GM21423 (cell line): ENCODE measurements around the gene IL1R2.
"Not testable (repeated sequence)": the region's sequence is repeated elsewhere in the genome, so short reads cannot be mapped to it uniquely, and the experiment has no call there.

Experiments
- ATAC-seq: cut with Tn5 transposase; IDR thresholded peaks from one replicate; pipeline ENCODE4 v1.9.1; 2021; ENCODE audit warnings: mild to moderate bottlenecking, moderate library complexity; ENCODE audit not compliant: unreplicated experiment

IL1R2 gene

DNA sequence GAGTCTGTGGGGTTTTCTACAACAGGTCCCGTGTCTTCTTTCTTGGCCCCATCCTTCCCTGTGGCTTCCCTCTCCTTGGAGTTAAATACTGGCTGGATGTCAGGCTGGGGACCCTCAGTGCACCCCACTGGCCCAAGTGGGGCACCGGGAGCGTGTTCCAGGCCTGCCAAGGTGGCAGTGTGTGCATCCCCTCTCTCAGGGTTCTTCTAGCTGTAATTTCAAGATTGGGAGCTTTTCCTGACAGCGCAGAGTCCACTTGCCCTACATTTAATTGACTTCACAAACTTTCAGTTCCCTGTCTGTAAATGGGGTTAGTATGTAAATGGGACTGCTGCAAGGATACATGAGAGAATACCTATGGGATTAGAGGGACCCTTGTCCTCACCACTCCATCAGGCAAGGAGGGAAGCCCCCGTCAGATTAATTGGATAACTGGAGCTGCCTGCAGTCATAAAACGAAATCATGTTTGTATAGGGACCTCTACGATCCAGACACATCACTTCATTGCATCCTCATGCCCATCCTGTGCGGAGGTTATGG is 66.6 kb downstream of the IL1R2 start:
- no peak for ATAC-seq

DNA sequence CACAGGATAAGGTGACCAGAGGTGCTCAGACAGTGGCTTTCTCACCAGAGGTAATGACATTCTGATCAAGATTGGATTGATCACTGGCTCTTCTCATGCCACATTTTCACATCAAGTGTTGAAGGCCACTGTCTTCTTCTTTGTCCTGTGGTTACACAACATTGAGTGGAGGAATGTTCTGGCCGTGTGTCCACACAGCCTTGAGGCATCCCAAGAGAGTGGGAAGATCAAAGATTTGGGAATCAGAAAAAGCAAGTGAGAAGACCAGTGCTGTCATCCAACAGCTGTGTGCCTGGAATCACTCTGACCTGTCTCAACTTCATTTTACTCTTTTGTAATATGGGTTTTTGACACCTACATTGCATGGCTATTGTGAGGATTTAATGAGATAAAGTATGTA is 67.4 kb downstream of the IL1R2 start:
- no peak for ATAC-seq

DNA sequence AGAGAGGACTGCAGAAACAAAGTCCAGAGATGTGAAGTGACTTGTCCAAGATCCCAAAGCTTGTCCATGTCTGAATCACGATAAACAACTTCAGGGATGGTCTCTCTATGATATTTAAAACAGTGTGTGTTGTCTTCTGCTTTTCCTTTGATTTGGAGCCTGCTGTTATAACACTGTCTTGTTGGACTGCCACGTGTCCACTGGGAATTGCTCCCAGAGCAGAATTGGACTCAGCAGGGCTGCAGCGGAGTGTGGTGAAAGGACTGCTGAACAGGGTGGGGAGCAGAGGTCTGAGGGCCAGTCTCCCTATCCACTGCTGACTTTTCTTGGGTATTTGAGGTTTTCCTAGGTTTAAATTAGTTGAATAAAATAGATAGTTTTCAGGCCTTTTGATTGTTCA is 68.3 kb downstream of the IL1R2 start:
- ATAC-seq, result no peak

DNA sequence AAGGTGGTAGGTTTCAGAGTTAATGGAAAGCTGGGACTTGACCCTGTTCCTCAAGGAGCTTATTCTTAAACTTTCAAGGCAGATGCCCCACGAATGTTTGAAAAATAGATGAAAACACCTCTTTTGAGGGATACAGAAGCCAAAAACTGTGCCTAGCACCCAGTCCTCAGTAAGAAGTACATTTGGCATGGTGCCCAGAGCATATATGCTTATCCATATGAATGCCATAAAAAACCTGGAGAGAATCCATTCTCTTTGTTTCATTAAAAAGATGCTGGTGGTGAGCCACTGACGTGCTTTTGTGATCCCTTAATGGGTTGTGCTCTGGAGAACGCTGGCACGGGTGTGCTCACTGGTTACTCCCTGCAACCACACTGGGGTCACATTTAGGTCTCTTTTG is 69.0 kb downstream of the IL1R2 start:
- ATAC-seq, result no peak

DNA sequence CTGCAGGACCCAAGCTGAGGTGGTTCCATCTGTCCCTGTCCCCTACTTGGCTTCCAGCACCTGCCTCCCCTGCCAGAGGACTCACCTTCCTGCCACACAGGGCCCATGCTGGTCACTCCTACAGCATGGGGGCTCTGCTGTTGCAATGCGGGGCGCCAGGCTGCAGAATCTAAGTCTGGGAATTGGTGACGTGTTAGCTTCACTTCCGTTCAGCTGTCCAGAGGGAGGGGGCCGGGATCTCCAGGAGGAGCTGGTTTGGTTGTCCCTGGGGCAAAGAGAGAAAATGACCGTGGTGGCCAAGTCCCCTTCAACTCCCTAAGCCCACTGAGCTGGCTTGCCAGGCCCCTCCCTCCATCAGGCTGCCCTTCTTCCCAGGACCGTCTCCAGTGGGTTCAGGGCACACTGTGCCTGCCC is 69.5 kb downstream of the IL1R2 start:
- no peak for ATAC-seq

DNA sequence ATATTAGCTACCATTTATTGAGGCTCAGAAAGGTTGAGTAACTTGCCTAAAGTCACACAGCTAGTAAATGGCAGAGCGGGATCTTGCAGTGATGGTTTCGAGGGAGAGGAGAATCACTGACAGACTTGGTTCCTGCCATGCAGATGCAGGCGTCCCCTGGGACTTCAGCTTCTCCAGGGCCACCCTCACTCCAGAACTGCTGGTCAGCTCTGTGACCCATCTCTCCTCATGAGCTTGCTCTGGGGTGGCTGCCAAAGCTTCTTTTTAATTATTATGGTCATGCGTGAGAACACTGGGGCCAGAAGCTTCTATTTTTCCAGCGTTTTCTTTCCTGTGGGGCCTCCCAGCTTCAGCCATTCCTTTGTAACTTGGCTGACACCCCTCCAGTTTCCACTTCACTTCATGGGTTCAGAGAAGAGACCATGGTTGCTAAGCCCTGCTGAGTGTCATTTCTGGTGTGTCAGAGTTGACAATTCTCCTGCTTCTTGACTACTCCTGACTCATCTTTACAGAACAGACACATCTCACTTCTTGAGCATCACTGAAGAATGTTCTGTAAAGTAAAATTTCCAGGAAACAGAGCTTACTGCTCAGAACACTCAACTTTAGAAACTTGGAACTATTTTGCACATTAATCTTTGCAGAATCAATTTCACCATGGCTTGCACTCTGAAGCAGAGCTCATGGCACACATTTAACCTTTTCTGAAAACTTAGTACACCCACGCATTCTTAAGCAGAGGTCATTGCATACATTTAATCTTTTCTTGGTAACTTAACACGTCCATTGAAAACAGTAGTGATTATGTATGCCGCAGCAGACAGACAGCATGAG is 70.4 kb downstream of the IL1R2 start:
- ATAC-seq, result no peak

DNA sequence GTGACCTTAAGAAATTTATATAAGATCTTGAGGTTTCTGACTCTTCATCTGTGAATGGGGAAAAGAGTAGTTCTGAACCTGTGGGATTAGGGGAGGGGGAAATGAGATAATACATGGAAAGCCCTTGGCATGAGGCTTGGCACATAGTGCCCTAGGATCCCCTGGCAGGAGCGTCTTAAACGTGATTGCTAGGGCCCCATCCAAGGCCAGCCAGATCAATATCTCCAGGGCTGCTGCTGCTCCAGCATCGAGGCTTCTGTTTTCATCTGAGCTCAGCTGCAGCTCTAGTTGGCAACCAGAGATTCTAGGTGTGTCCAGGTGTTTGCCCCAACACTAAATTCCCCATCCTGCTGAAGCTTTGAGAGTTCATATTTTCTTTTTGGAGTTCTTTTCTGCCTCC is 71.0 kb downstream of the IL1R2 start:
- ATAC-seq, result no peak

DNA sequence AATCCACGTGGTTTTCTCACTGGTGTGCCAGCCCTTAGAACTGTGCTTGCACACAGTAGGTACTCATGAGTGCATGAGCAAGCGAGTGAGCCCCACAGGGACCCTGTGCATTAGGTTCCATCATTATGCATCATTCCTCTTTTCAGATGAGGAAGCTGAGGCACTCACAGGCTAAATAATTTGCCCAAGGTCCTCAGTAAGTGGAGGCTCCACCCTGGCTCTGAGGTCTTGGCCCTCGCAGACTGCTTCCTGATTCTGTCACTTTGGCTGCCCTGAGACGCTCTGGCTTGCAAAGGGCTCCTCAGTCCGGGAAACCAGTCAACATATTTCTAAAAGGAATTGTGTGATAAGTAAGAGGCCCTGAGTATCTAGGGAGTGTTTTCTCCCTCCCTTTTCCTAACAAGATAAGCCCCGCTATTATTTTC is 71.7 kb downstream of the IL1R2 start:
- no peak for ATAC-seq

DNA sequence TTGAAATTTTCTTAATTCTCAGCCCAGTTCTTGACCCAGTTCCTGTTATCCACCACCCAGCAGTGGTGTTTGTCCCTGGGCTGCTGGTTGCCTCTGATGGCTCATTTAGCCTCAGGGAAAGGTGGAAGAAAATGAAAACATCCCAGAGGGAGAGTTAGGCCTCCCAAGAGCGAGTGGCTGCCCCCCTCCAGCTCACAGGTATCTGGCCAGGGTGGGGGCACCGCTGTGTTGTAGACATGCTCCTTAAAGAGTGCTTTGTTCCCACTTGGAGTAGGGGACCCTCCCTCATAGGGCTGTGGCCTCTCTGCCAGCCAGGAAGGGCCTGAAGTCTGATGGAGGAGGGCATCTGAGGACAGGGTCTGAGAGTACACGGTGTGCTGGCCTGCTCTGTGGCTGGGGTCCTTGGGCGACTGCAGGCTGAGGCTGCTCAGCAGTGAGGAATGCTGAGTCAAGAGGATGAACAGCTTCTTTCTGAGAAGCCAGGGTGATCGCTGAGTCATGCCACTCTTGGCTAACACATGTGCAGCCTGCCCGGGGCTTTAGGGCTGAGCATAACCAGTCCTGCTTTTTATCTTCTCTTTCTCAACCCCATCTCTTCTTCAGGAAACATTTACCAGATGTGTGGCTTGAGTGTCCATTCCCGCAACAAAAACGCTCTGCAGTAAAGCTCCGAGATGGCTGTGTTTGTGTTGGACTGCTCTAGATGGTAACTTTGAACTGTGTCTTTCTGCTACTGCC is 72.3 kb downstream of the IL1R2 start:
- ATAC-seq, result no peak

DNA sequence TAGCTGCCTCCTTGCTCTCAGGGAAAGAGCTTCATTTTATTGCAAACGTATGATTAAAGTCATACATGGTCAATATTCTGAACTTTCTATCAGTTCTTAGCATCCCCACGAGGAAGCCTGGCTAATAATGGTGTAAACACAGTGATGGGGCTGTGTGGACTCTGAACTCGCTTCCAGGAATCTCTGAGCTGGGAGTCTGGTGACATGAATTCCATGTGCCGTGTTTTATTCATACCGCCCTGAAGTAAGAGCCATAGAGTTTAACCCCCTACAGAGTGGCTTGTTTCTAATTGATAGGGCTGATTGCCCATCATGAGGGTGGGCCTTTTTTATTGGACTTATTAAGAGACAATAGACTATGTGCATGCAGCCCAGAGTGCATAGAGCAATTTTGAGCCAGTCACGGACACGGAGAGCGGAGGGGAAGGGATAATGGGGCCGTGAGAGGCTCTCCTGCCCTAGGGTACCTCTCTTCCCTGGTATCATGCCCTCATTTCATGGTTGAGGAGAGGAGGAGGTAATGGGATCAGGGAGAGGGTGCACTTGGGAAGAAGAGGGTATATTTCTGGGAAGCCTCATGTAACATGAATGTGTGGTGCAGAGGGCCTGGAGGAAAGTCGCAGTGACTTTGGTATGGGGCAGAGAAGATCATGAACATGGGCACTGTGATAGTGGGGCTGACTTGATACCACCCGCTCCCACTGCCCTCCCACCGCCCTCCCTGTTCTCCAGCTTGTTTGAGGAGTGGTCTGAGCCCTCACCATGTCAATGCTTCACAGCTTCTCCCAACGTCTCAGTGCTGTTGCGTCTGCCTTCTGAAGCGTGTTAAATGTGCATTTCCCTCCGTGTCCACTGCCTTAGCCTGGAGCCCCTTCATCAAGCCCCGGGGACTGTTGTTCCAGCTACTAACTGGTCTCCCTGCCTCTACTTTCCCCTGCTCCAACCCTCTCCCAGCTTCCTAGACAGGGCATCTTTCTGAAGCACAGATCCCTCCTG is 73.2 kb downstream of the IL1R2 start:
- ATAC-seq, result no peak

DNA sequence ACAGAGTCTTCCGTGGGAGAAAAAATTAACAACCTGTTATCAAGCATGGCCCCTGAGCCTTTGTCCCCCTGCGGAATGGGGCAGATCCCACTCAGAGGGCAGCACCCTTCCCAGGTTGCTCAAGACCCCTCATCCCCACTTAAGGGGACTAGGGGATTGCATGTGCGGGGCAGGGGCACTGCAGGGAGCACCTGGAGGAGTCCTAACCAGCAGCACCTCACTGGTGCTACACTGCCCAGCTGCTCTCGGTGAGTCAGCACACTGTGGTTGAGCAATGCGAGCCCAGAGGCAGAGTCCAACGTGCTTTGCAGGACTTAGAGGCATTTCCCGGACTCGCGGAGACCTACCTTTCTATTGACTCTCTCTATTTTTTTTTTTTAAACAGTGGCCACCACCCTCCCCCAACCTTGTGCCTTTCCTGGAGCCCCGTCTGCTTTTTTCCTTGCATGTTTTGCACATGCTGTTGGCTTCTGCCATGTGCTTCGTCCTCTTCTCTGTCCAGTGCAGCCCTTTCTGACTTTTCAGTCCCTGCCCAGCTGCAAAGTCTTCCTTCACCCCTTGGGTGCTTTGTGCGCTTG is 74.0 kb downstream of the IL1R2 start:
- no peak for ATAC-seq

DNA sequence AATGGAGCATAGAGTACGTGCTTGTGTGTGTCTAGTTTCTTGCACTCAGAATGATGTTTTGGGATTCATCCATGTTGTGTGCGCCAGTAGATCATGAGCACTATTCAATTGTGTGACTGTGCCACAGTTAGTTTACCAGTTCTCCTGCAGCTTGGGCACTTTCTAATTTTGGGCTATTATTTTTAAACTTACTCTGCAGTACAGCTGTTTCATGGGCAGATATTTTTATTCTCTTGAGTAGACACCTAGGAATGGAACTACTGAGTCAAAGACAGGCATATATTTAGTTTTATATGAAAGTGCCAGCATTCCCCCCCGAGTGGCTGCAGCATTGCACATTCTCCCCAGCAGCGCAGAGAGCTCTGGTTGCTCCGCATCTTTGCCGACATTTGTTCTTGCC is 74.8 kb downstream of the IL1R2 start:
- no peak for ATAC-seq

DNA sequence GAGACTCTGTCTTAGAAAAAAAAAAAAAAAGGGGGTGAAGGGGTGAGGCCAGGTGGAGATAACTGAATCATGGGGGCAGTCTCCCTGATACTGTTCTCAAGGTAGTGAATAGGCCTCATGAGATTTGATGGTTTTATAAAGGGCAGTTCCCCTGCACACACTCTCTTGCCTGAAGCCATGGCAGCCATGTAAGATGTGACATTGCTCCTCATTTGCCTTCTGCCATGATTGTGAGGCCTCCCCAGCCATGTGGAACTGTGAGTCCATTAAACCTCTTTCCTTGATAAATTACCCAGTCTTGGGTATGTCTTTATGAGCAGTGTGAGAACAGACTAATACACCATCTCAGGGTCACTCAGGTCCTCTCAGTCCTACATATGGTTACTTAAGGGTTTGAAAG is 76.4 kb downstream of the IL1R2 start:
- ATAC-seq, result not testable (repeated sequence)

DNA sequence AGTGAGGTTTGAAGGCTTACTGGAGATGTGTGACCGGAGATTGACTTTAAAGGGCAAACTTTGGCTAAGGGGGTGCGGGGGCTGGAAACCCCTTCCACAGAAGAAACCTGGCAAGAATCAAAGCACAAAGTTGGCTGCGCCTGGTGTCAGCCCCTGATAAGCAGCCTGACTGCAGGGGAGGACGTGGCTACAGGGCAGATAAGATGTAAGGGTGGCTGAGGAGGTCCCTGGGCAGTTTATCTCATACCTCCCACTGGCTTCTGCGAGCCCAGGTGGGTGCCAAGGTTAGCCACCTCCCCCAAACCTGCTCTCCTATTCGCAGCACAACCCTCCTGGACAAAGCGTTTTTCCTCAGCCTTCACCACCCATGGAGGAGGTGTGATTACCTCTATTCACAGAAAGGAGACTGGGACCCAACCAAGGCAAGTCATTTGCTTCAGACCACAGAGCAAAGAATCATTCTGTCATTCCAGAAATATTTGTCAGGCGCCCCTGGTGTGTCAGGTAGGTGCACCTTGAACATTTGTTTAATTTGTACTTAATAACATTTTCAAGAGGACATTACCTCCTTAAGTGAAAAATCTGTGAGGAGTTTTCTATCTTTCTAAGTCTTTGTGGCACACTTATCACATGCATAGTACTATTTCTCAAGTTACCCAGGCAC is 77.7 kb downstream of the IL1R2 start:
- no peak for ATAC-seq

DNA sequence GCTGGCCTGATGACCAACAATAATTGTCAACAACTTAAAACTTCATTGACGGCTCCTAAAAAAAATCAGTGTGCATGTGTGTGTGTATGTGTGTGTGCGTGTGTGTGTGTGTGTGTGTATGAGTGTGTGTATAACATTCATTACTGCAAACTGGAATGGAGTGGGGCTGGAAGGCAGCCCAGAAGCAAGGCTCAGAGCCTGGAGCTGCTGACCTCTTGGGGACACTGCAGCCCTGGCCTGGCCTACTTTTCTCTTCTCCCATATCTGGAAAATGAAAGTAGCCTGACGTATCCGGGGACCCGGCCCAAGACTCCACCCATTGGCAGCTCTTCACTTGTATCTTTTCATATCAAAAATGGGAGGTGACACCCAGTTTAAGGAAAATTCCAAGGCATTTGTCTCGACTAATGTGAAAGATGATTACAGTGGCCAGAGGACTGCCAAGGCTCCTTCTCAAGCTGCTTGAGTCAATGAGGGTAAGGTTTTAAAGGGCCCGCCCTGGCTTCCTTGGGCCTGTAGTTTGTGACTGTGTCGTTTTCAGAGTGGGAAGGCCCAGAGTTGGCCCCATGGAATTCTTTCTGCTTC is 78.4 kb downstream of the IL1R2 start:
- ATAC-seq, result no peak

DNA sequence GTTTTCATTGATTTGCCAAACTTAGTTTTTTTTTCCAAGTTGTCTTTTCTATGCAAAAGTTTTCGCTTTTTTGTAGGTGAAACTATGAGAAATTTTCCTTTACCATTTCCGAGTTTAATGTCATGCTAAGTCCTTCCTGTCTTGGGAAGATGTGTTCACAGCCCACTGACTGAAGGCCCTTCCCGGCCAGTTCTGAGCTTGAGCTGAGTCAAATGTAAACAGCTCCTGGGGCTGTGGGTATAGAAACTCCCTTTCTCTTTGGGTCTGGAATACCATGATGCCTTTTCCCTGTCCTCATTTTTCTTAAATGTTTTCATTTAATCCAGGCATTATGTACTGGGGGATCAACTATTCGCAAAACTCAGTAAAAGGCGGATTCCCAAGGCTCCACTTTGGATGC is 81.0 kb downstream of the IL1R2 start:
- ATAC-seq, result no peak

DNA sequence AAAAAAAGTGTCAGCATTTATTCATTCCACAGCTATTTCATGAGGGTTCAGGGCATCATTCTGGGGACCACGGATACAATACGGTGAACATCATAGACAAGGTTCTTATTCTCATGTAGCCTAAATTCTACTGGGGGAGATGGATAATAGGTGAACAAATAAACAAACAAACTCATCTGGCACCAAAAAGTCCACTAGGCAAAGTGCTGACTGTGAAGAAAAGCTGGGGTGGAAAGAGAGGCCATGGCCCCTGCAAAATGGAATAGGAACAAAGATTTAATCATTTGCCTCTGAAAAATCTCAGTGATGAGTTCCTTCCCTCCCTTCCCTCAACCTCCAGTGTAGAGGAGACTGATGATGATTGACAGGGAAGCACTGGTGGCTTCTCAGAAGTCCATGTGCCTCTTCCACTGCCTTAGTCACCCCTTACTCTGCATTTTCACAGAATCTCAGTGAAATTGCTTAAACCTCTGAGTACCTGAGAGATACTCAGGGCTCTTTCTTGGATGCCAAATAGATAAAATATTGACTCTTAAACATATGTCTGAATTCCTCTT is 81.5 kb downstream of the IL1R2 start:
- ATAC-seq, result no peak

DNA sequence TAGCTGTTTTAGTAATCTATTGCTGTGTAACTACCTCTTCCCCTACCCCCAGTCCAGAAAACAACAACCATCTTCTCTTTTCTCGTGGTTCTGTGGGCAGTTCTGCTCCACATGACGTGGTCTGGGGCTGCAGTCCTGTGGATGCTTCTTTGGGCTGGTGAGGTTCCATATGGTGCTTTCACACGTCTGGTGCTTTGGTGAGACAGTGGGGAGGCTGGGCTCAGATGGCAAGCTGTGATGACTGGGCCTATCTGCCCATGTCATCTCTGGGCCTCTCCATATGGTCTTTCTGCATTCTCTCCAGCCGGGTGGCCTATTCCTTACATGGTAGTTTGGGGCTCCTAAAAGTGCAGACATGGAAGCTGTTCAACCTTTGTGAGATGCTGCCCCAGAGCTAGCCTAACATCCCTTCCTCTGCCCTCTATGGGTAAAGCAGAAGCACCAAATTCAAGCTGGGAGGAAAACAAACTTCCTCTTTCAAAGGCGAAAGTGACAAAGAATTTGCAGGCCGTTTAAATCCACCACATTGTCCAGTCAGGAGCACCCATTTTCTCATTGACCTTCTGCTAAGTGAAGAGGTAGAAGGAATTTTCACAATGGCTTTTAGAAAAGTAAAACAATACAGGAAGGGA is 82.5 kb downstream of the IL1R2 start:
- no peak for ATAC-seq

DNA sequence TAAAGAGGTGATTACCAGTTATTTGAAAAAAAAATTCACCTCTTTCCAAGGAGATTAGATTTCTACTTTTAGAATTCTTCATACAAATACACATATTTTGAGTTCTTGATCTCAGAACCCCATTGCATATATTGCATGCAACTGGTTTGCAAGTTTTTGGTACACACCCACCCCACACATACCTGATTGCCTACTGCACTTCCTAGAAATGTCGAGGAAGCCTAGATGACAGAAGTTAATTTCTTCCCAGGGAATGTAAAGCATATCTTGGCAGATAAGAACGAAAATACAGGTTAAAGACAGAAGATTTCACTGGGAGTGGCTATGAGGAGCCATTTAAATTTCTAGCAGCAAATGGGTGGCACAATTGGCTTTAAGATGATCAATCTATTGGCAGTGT is 83.7 kb downstream of the IL1R2 start:
- no peak for ATAC-seq
